K562 (cell line): ENCODE measurements around the gene YBX2. TPM values are rescaled to one million over a fixed set of nuclear protein-coding genes. Genes with fewer than 3 reads are reported as not detected.

Experiments
- ATAC-seq: fragments of 200-7000 bp; cut with Tn5 transposase; 3 replicates; pipeline ENCODE4 v1.9.1; 2020; ENCODE audit warnings: moderate library complexity
- BruUV-seq: library from RNA; stranded (reverse); fragments of 400-500 nt; replicated peaks from 2 replicates; lab custom pipeline; 2021; lab: Mats Ljungman, UMichigan
- CTCF ChIA-PET: fragments of 300-600 bp; formaldehyde crosslinking; extraction: SDS; loops from one replicate; lab custom pipeline; 2021; ENCODE audit warnings: low intra/inter-chr PET ratio; lab: Yijun Ruan, JAX
- POLR2A ChIA-PET: fragments of 300-600, 350-650 bp; sonication (Branson Sonifier 250); formaldehyde crosslinking; extraction: SDS; loops from one replicate; lab custom pipeline; 2021; ENCODE audit warnings: antibody characterized with exemption, inconsistent platforms; lab: Yijun Ruan, JAX
- DNase-seq, 4 experiments: peaks; one replicate each; pipeline versions ENCODE4 v3.0.0 to v3.0.0-alpha.2; 2011 to 2018; ENCODE audit warnings: low spot score in 3 of 4, mixed read lengths in 3 of 4; ENCODE audit errors: extremely low read depth in 1 of 4
- FAIRE-seq: peaks from 2 replicates; lab custom pipeline; 2011; peaks lifted over from hg19 to GRCh38; lab: Jason Lieb, UNC
- H2AFZ ChIP-seq: 2 replicates; pipeline ENCODE4 v1.6.0; 2011; ENCODE audit warnings: low read depth, low read length, control low read depth, inconsistent platforms
- H3K27ac ChIP-seq: fragments of 200-600 bp; 3 replicates; pipeline ENCODE4 v1.8.0; 2011; ENCODE audit warnings: low read depth, mild to moderate bottlenecking, control low read depth, inconsistent platforms, low read length, moderate library complexity, mixed read lengths; ENCODE audit errors: extremely low read depth
- H3K27me3 ChIP-seq, 2 experiments: fragments of 300-600 bp in 1 of 2; 2 replicates in 1 of 2; 3 replicates in 1 of 2; pipeline versions ENCODE4 v1.6.0 to v1.8.0; 2011; ENCODE audit warnings: inconsistent platforms in 2 of 2, low read length in 2 of 2, mild to moderate bottlenecking in 1 of 2, mixed read lengths in 1 of 2, moderate library complexity in 1 of 2; ENCODE audit not compliant: control insufficient read depth in 2 of 2, insufficient read depth in 2 of 2
- H3K36me3 ChIP-seq: fragments of 300-600 bp; 3 replicates; pipeline ENCODE4 v1.8.0; 2011; ENCODE audit warnings: mild to moderate bottlenecking, low read length, inconsistent platforms; ENCODE audit not compliant: control insufficient read depth, insufficient read depth
- H3K4me1 ChIP-seq, 2 experiments: fragments of 200-600 bp in 1 of 2; replicated peaks in 1 of 2; 2 replicates in 1 of 2; 3 replicates in 1 of 2; pipeline versions ENCODE4 v1.5.1 to v1.8.0; 2011; ENCODE audit warnings: inconsistent platforms in 2 of 2, low read length in 2 of 2, mild to moderate bottlenecking in 1 of 2, mixed read lengths in 1 of 2, moderate library complexity in 1 of 2; ENCODE audit not compliant: control insufficient read depth in 2 of 2, insufficient read depth in 2 of 2
- H3K4me2 ChIP-seq: 2 replicates; pipeline ENCODE4 v1.6.1; 2011; ENCODE audit warnings: low read length, control low read depth, inconsistent platforms, mixed read lengths; ENCODE audit not compliant: insufficient read depth
- H3K4me3 ChIP-seq: fragments of 200-600 bp; sonication (generic), shearing (Covaris generic); 2 replicates; pipeline ENCODE4 v1.5.1; 2016; ENCODE audit warnings: control low read depth, inconsistent platforms
- H3K79me2 ChIP-seq: fragments of 200-600 bp; 3 replicates; pipeline ENCODE4 v1.8.0; 2011; ENCODE audit warnings: low read length, inconsistent platforms; ENCODE audit not compliant: control insufficient read depth, insufficient read depth
- H3K9ac ChIP-seq, 2 experiments: 2 replicates each; pipeline versions ENCODE4 v1.6.0 to v1.6.1; 2011; ENCODE audit warnings: low read depth in 2 of 2, low read length in 2 of 2, control low read depth in 1 of 2, inconsistent platforms in 1 of 2, mild to moderate bottlenecking in 1 of 2, mixed read lengths in 1 of 2; ENCODE audit not compliant: insufficient read depth in 1 of 2
- H3K9me1 ChIP-seq: one replicate; pipeline ENCODE4 v1.6.0; 2011; ENCODE audit warnings: inconsistent platforms, mild to moderate bottlenecking, low read length, moderate library complexity; ENCODE audit not compliant: control insufficient read depth, insufficient read depth
- H3K9me3 ChIP-seq: replicated peaks from 2 replicates; pipeline ENCODE4 v1.5.1; 2011; ENCODE audit warnings: low read depth, low read length, inconsistent platforms; ENCODE audit not compliant: control insufficient read depth, insufficient read depth
- H4K20me1 ChIP-seq: replicated peaks from 2 replicates; pipeline ENCODE4 v1.6.1; 2011; ENCODE audit warnings: low read length, inconsistent platforms, mixed read lengths; ENCODE audit not compliant: control insufficient read depth, insufficient read depth
- CLOCK ChIP-seq: fragments of 250-450 bp; sonication (Bioruptor Pico); IDR thresholded peaks from 2 replicates; pipeline ENCODE4 v1.4.0; 2020; ENCODE audit warnings: mild to moderate bottlenecking, moderate library complexity, borderline replicate concordance
- HLTF ChIP-seq: fragments of 450-650 bp; IDR thresholded peaks from 2 replicates; pipeline ENCODE4 v1.6.1; 2016
- PTTG1 ChIP-seq: fragments of 450-650 bp; IDR thresholded peaks from 2 replicates; pipeline ENCODE4 v1.6.1; 2016; ENCODE audit warnings: low read depth, mild to moderate bottlenecking, missing genetic modification characterization, missing compliant biosample characterization
- SMARCE1 ChIP-seq: fragments of 450-650 bp; IDR thresholded peaks from 2 replicates; pipeline ENCODE4 v1.7.1; 2016; ENCODE audit warnings: mild to moderate bottlenecking
- XRCC5 ChIP-seq: fragments of 200-400 bp; formaldehyde crosslinking; IDR thresholded peaks from 2 replicates; pipeline ENCODE4 v1.6.1; 2017; ENCODE audit warnings: low read depth, mild to moderate bottlenecking, low read length
- WGBS: fragments of 100-300 bp; shearing (Covaris generic); methylation state at CpG from one replicate; pipeline ENCODE4 v1.1.6; 2016; ENCODE audit warnings: low coverage, mixed read lengths; ENCODE audit not compliant: insufficient coverage; ENCODE audit errors: missing lambda C conversion rate; 5-methylcytosine and 5-hydroxymethylcytosine counted together
- in situ Hi-C: fragments of 300-500 bp; cut with MboI; formaldehyde crosslinking; loops from 4 replicates; pipeline ENCODE4 v1.15.0; 2018; ENCODE audit warnings: inconsistent platforms, mixed read lengths
- intact Hi-C: fragments of 100-400 bp; cut with micrococcal nuclease; formaldehyde crosslinking; loops from 2 replicates; pipeline ENCODE4 v1.14.2; 2022
- polyA plus RNA-seq, 8 experiments: library from polyadenylated mRNA; depleted of rRNA in 4 of 8; stranded (reverse) in 5 of 8; unstranded in 3 of 8; fragments of >200 nt; fragmentation: Nextera tagmentation in 2 of 8; fragmentation: Illumina TruSeq in 1 of 8; extraction: Ambion mirVana in 2 of 8; extraction: Trizol in 1 of 8; gene quantifications; 2 replicates each; pipeline versions ENCODE4 v1.2.1 to v1.2.3, GENCODE V29; 2011 to 2014; ENCODE audit warnings: inconsistent platforms in 1 of 8, missing spikeins in 1 of 8
- total RNA-seq, 7 experiments: library from RNA; depleted of rRNA in 6 of 7; stranded (reverse); fragments of >200 nt in 6 of 7; fragmentation: Illumina TruSeq in 2 of 7; extraction: Trizol in 2 of 7; gene quantifications; 2 replicates each; pipeline versions ENCODE4 v1.2.1 to v1.2.3, GENCODE V29; 2011 to 2021; ENCODE audit warnings: low replicate concordance in 1 of 7

Gene YBX2
- total and polyA plus RNA-seq, 9 of the 15 experiments (the other 6 are each of a cell fraction or from before 2014, with no cell fraction given): 0.03 to 0.59 (median 0.27) TPM; not detected in 6

- no peaks in the 10 kb centered on the region for H3K9me1 ChIP-seq
- ATAC-seq (no peak), FAIRE-seq (no peak), DNase-seq (no peak)
- H3K9me3 ChIP-seq: no peaks in the 10 kb centered on the region
- no peak for TF ChIP-seq SMARCE1
- TF ChIP-seq HLTF: no peak
- no peak for TF ChIP-seq XRCC5
- TF ChIP-seq CLOCK (CRISPR knock-in tag): no peak
- TF ChIP-seq PTTG1 (tag): no peak
- CTCF ChIA-PET: no interaction called here
- no peak overlapping the region for H3K4me2 ChIP-seq
- peaks cover 7 to 38% of the 10 kb centered on the region in 2 experiments for H3K4me1 ChIP-seq
- no TSS peak for BruUV-seq
- no peak overlapping the region for H3K27ac ChIP-seq
- WGBS: 100% methylated on average over 2 of the region's 7 CpGs
- in situ Hi-C loops (no loop called here), intact Hi-C loops (no loop called here)
- no peaks in the 10 kb centered on the region for H3K27me3 ChIP-seq
- no peaks in the 10 kb centered on the region for H4K20me1 ChIP-seq
- H3K36me3 ChIP-seq: peaks cover 45% of the 10 kb centered on the region; the same call in 2 of the 3 replicates
- POLR2A ChIA-PET: interaction anchor here (0.6 kb wide), 1 partner anchor 487 kb away, joined by 3 read pairs; no protein-coding TSS in a partner anchor
- H3K9ac ChIP-seq: peak overlapping the region in 1 of 2 experiments; percentile 35; a peak in 1 of 4 replicates
- no peak overlapping the region for H2AFZ ChIP-seq
- peaks cover 16% of the 10 kb centered on the region for H3K79me2 ChIP-seq
- H3K4me3 ChIP-seq: no peak overlapping the region
Measured at GRCh38 chr17:7327056-7327455, 32.6 kb upstream of the YBX2 start.
